ENCODE results near the gene SOBP. TPM values are rescaled to one million over a fixed set of nuclear protein-coding genes. Genes with fewer than 3 reads are reported as not detected.

Gene SOBP
- total RNA-seq, 2 donors from 2014 or later = 0.16 TPM; not detected in 1

DNA sequence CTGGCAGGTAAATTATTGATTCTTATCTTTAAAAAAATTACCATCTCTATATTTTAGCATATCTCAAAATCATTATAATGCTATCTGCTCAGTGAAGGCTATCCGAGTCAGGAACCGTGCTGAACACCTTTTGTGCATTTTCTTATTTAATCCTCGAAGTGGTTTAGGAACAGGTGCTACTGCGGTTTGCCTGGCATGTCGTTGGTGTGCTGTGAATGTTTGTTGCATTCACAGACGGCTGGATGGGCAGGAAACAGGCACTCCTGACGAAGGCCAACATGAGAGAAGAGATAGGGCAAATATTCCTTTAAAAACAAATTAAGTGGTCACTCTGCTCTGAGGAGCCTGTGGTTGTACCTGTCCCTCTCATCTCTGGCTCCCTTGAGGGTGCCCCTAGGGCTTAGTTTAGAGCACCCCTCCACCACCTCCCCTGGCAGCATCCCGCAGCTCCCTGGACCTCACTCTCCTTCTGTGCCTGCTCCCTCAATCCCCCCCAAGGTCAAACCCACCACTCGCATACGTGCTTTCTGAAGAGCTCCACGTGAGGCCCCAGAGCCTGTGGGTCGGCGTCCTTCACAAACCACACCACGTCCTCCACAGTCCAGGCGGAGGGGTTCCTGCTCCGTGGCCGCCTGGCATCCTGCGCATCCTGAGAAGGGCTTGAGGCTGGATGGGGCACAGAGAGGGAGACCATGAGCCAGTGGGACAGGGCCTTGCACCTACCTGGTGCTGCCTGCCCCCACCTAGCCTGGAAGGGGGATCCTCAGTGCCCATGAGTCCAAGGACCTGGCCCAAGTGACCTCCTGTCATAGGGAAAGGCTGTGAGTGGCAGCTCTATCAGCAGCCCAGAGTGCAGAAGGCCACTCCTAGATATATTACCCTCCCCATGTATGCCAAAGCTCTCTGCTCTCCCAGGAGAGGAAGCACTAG, 217.7 kb downstream of the SOBP start:
- no peak overlapping the region for H3K4me3 Mint-ChIP-seq
- no peaks in the 10 kb centered on the region for H3K9me3 ChIP-seq (ENCODE audit: control insufficient read depth, low read length, poor library complexity, severe bottlenecking)
- peak overlapping the region; percentile 94 for H3K27ac Mint-ChIP-seq
- no peaks in the 10 kb centered on the region for H3K27me3 Mint-ChIP-seq
- H3K4me1 Mint-ChIP-seq = peaks cover 33% of the 10 kb centered on the region
- DNase-seq = no peak
- no peak for ATAC-seq
- peaks cover 6% of the 10 kb centered on the region for H3K36me3 Mint-ChIP-seq (ENCODE audit: low read depth)

DNA sequence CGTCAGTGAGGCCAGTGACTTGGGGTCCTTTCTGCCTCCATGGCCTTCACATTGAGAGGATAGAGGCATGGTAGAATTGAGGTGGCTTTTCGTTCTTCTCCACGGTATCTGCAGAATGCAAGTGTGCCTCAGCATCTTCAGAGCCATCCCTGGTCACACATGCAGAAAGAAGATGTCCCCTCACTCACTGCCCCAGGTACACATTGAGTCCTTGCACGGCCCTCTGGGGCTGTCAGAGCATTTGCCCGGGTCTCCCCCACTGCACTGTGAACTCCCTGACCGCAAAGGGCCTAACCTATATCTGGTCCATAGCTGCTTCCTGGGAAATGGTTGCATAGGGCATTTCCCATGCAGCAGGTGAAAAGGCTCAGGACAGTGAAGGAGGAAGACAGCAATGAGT, 218.5 kb downstream of the SOBP start:
- no peak overlapping the region for H3K4me3 Mint-ChIP-seq
- H3K27me3 Mint-ChIP-seq = no peaks in the 10 kb centered on the region
- peaks cover 6% of the 10 kb centered on the region for H3K36me3 Mint-ChIP-seq (ENCODE audit: low read depth)
- H3K27ac Mint-ChIP-seq = peak overlapping the region; percentile 94
- DNase-seq = no peak
- no peaks in the 10 kb centered on the region for H3K9me3 ChIP-seq (ENCODE audit: control insufficient read depth, low read length, poor library complexity, severe bottlenecking)
- peaks cover 41% of the 10 kb centered on the region for H3K4me1 Mint-ChIP-seq
- no peak for ATAC-seq

DNA sequence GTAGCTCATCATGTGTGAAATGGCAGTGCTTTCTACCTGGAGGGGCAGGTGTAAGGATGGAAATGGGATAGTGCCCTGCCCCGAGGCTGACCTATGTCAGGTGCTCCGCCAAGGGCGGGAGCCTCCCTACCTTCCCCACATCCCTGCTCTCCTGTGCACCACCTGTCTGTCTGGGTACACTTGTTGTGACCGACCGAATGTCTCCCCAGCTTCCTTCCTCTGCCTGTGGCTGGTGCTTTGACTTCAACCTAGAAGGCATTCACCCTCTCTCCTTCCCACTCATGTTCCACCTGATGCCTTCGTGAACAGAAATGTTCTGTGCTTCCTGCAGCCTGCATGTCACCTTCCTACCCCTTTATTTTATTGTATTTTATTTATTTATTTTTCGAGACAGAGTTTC, 219.4 kb downstream of the SOBP start:
- DNase-seq (no peak), ATAC-seq (peak; percentile 60)
- no peak overlapping the region for H3K4me3 Mint-ChIP-seq
- peaks cover 48% of the 10 kb centered on the region for H3K4me1 Mint-ChIP-seq
- peaks cover 6% of the 10 kb centered on the region for H3K36me3 Mint-ChIP-seq (ENCODE audit: low read depth)
- H3K9me3 ChIP-seq (ENCODE audit: control insufficient read depth, low read length, poor library complexity, severe bottlenecking) = no peaks in the 10 kb centered on the region
- H3K27me3 Mint-ChIP-seq = no peaks in the 10 kb centered on the region
- peak overlapping the region; percentile 94 for H3K27ac Mint-ChIP-seq

Other genes starting within 250 kb of the SOBP start
- 10 to 100 TPM; 11.4 to 12.3 TPM for gene PDSS2, start 30.6 kb upstream of the SOBP start, total RNA-seq